ENCODE measurements around the gene ZNF782.
A peak's percentile ranks its signal among the peaks of the same experiment; 100 is the strongest.
"Not testable (repeated sequence)": the region's sequence is repeated elsewhere in the genome, so short reads cannot be mapped to it uniquely, and the experiment has no call there.

The ZNF782 gene

GRCh38 chr9:96853781-96854650 is at the start of gene ZNF782:
ZNF782 (minus strand) TSS chr9:96854514; CDS start chr9:96851961, 2,553 bp downstream.
- peak; percentile 90 for DNase-seq (ENCODE audit: low read depth)

DNA sequence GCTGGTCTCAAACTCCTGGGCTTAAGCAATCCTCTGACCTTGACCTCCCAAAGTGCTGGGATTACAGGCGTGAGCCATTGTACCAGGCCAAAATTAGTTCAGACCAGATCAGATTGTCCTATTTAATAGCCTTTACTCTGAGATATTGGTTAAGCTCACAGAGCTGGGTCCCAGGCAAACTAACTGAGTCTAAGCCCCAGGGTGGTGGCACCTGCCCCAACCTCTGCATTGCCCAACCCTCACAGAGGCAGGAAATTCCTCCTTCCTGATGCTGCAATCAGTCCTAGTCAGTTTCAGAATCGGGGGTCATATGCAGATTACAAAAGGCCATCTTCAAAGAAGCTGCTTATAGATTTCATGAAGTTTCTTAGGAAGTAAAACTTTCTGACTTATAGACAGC is 45.7 kb upstream of the ZNF782 start:
- DNase-seq (ENCODE audit: low read depth) = not testable (repeated sequence)

DNA sequence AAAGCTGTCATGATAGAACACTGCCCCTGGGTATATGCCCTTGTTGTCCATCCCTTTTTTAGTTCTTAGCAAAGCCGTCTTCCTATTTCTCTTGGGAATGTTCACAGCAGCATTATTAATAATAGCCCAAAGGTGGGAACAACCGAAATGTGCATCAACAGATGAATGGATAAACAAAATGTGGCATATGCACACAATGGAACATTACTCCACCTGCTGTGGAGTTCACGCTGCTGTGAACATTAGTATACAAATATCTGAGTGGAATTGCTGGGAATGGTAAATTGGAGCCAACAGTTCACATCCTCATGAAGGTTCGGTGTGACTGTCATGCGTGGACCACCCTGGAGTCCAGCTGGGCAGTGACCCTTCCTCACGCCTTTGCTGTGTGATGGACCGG is 37.8 kb upstream of the ZNF782 start:
- DNase-seq (ENCODE audit: low read depth) = no peak

DNA sequence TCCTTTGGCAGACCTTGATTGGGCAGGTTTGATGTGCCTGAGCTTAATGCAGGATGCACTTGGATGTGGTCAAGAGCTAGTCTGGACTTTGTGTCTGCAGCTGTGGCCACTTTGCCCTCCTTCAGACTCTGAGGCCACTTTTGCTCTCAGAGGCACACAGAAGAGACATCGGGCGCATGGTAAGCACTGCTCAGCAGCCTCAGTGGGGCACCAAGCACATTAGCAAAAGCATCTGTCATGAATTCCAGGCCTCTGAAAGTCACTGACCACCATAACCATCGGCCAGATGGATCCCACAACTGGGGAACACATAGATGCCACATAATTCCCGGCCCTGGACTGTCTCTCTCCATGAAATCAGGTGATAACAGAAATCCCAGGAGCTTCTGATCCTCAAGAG is 34.3 kb upstream of the ZNF782 start:
- no peak for DNase-seq (ENCODE audit: low read depth)

- DNase-seq (ENCODE audit: low read depth) = no peak
These were observed 31.1 kb upstream of the ZNF782 start for GRCh38 chr9:96885424-96885823.

DNA sequence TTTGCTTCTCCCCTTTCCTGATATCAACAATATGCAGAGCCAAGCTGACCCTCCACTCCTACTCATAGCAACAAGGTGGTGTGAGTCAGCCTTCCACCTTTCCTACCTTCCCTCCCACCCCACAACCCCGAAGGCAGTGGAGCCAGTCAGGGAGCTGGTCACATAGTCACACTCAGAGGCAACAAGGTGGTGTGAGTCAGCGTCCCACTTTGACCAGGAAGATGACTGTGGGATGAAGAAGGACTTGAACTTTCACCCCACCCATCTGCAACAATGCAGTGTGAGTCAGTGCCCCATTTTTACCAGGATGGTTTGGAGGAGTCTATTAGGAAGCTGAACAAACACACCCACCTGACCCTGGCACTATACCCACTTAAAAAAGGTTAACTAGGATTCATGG is 30.1 kb upstream of the ZNF782 start:
- peak; percentile 73 for DNase-seq (ENCODE audit: low read depth)

- peak; percentile 25 for DNase-seq (ENCODE audit: low read depth)
These were observed 29.6 kb upstream of the ZNF782 start for GRCh38 chr9:96883922-96884321.

DNA sequence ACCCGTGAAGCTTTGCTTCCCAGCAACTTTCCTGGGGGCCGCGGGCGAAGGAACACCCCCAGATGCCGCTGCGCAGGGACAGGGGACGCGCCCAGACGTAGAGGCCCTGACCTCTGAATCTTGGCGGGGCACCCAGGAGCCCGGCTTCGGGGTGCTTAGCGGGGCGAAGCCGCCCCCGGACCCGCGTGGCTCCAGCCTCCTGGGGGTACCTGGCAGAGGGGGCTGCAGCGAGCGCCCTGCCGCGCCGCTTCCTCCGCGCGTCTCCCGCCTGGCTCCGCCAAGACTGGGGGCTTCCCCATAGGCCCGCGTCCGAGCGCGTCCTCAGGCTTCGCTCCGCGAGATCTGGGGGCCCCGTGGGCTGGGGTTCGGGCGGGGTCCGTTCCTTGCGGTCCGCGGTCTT is 23.0 kb upstream of the ZNF782 start:
- no peak for DNase-seq (ENCODE audit: low read depth)

GRCh38 chr9:96875461-96876142 is 21.3 kb upstream of the ZNF782 start:
- peak; percentile 80 for DNase-seq (ENCODE audit: low read depth)

GRCh38 chr9:96874947-96875460 is 20.7 kb upstream of the ZNF782 start:
- peak; percentile 79 for DNase-seq (ENCODE audit: low read depth)

DNA sequence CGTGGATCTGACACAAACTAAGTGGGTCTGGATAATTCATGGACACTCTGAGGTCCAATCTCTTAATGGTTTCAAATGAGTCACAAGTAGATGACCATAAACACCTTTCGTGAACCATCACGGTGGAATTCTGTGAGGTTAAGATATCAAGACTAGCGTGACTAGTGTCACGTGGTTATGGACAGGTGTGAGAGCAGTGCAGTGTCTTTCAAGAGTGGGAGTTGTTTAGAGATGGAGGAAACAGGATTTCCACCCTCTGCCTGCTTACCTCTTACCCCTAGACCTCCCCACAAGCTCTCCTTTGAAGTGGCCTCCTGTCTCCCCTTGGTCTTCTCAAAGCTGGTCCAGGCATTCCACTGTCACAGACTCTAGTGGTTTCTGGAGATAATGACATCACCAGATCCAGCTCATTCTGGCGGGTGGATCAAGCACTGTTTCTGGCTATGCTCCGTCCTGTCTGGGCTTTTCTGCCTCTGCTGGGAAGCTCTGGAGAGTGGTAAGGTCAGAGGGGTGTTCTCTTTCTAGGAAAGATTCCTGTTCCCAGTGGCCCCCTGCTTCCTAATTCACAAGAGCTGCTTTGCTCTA is 20.0 kb upstream of the ZNF782 start:
- DNase-seq (ENCODE audit: low read depth) = no peak

GRCh38 chr9:96871176-96871575 is 16.9 kb upstream of the ZNF782 start:
- DNase-seq (ENCODE audit: low read depth) = no peak

DNA sequence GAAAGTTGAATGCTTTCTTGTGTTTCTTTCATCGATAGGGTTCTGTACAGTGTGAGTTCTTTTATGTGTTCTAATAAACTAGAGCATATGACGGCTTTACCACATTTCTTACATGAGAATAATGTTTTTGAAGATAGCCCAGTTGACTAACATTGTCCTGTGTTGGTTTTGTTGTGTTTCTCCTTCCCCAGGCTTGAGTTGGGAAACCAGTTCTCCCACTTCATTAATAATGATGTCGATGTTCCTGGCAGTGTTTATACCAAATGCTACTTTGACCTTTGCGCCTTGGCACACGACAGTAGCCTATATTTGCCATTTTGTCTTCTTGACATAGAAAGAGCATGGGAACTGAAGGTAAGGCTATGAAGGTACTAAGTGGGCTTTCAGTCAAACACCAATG is 14.4 kb upstream of the ZNF782 start:
- no peak for DNase-seq (ENCODE audit: low read depth)

GRCh38 chr9:96867079-96867804 is 12.9 kb upstream of the ZNF782 start:
- no peak for DNase-seq (ENCODE audit: low read depth)

DNA sequence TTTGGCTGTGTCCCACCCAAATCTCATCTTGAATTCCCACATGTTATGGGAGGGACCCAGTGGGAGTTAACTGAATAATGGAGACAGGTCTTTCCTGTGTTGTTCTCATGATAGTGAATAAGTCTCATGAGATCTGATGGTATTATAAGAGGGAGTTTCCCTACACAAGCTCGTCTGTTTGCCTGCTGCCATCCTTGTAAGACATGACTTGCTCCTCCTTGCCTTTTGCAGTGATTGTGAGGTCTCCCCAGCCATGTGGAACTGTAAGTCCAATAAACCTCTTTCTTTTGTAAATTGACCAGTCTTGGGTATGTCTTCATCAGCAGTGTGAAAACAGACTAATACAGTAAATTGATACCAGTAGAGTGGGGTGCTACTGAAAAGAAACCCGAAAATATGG is 10.9 kb upstream of the ZNF782 start:
- DNase-seq (ENCODE audit: low read depth) = not testable (repeated sequence)

GRCh38 chr9:96859461-96860198 is 5.3 kb upstream of the ZNF782 start:
- DNase-seq (ENCODE audit: low read depth) = peak; percentile 88

DNA sequence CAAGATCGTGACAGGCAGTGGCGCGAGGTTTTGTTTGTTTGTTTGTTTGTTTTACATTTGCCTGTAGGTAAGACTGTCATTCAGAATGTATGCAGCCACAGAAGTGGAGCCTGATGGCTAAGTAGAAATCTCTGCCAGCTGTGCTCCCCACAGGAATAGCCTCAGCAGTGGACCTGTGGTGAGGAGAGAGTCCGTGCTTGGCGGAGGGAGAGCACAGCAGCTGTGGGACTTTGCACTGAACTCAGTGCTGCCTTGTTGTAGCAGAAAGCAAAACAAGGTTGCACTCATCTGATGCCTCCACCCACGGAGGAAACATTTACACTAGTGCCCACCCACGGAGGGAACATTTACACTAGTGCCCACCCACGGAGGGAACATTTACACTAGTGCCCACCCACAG is 4.4 kb upstream of the ZNF782 start:
- DNase-seq (ENCODE audit: low read depth) = no peak

DNA sequence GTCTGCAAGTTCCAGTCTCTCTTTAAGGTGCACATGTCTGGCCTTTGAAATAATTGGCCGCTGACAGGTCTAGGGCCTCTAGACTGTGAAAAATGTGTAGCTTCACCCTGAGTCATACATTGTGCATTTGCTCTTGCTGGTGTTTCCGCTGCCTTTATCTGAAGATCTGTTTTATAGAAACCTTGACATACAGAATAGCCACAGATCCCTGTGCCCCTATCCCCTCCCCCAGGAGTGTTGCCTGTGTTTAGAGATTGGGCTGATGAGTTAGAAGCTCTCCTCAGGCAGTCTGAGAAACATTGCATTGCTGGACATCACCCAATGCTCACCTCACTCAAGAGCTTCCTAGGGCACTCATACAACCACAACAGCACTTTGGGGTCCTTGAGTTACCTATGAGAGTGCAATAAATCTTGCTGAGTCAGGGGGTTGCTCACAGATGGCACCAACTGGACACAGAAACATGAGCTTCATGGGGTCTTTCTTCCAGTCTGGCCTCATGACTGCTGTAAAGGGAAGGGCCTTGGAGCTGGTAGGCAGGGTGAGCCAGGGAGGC is 3.8 kb upstream of the ZNF782 start:
- DNase-seq (ENCODE audit: low read depth) = peak; percentile 87

- DNase-seq (ENCODE audit: low read depth) = peak; percentile 68
These were observed 2.3 kb upstream of the ZNF782 start for GRCh38 chr9:96856363-96857286.
